ENCODE results near the gene PCCA.

DNA sequence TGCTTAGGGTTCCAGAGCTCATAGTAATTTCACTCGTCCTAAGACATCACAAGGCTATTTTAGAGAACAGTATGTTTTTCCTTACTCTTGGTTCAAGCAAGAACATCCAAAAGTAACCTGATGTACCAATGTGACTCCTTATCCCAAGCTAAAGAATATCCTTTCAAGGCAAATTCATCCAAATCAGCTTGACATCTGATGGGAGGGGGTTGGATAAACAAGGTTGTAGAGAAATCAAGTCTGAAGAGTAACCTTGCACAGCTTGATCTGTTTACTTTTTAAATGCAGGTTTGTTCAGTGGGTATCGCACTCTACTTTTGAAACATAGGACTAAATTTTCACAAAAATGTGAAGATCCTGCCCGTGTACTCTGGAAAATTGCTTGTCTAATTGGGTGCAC, 298.5 kb downstream of the PCCA start:
- TF ChIP-seq, protein P1, sequence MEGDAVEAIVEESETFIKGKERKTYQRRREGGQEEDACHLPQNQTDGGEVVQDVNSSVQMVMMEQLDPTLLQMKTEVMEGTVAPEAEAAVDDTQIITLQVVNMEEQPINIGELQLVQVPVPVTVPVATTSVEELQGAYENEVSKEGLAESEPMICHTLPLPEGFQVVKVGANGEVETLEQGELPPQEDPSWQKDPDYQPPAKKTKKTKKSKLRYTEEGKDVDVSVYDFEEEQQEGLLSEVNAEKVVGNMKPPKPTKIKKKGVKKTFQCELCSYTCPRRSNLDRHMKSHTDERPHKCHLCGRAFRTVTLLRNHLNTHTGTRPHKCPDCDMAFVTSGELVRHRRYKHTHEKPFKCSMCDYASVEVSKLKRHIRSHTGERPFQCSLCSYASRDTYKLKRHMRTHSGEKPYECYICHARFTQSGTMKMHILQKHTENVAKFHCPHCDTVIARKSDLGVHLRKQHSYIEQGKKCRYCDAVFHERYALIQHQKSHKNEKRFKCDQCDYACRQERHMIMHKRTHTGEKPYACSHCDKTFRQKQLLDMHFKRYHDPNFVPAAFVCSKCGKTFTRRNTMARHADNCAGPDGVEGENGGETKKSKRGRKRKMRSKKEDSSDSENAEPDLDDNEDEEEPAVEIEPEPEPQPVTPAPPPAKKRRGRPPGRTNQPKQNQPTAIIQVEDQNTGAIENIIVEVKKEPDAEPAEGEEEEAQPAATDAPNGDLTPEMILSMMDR (IDR thresholded peaks at IDR 0.05): no peak
- no peak for TF ChIP-seq POLR2A (IDR thresholded peaks at IDR 0.05)

Measured in Peyer's patch (tissue), 4 donors.